Nucleus accumbens (tissue), 56 donors: ENCODE data around the gene CDH24.

Experiments used
- DNase-seq, 56 donors: peaks; one replicate each; lab custom pipeline; 2025; lab: John Stamatoyannopoulos, UW

CDH24 gene

GRCh38 chr14:23002592-23002991 lies 54.7 kb downstream of the CDH24 start:
- no peak for DNase-seq

GRCh38 chr14:23000860-23001259 lies 56.5 kb downstream of the CDH24 start:
- DNase-seq = no peak

- DNase-seq = no peak
Measured at GRCh38 chr14:22998329-22999012, 58.8 kb downstream of the CDH24 start.

- DNase-seq = no peak
Measured at GRCh38 chr14:22997676-22998323, 59.5 kb downstream of the CDH24 start.
